ENCODE measurements around the gene PDP2. TPM values are rescaled to one million over a fixed set of nuclear protein-coding genes. Genes with fewer than 3 reads are reported as not detected.
"Not testable (repeated sequence)": the region's sequence is repeated elsewhere in the genome, so short reads cannot be mapped to it uniquely, and the experiment has no call there.

The PDP2 gene
- total RNA-seq, 1 donor from 2014 or later, result 17.6 TPM

GRCh38 chr16:66878067-66878466 is 2.2 kb upstream of the PDP2 start:
- DNase-seq (ENCODE audit: low spot score) (no peak), ATAC-seq (no peak)
- intact Hi-C loops (cut with DNase I), result no loop called here

DNA sequence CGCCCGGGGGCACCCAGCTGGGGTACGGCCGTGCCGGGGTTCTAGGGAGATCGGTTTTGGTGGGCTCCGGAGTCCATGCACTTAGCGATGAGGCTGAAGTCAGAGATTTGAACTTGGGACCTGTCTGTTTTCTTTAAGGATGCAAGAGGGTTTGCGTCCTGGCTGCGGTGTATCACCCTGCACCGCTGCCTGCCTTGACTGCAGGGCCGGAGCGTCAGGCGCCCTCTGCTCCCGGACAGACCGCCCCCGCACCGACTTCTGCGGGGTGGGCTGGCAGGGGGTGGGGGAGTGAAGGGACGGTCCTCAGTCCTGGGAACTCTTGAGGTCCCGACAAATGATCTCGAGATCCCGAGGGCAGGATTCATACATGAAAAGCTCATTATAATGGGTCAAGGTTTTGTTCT is 701 bp downstream of the PDP2 start:
- intact Hi-C loops (cut with DNase I), result no loop called here
- ATAC-seq, result peak; percentile 19
- no peak for DNase-seq (ENCODE audit: low spot score)

DNA sequence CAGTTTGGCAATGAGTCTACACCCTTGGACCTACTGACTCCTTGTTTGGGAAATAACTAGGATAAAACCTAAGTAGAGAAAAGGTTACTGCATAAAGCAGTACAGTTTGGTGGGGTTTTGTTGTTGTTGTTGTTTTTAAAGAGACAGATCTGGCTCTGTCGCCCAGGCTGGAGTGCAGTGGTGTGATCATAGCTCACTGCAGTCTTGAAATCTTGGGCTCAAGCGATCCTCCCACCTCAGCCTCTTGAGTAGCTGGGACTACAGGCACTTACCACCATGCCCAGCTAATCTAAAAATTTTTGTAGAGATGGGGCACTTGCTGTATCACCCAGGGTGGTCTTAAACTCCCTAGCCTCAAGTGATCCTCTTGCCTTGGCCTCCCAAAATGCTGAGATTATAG is 1.2 kb downstream of the PDP2 start:
- DNase-seq (ENCODE audit: low spot score) (no peak), ATAC-seq (no peak)
- intact Hi-C loops (cut with DNase I), result no loop called here

GRCh38 chr16:66881964-66882508 is 1.7 kb downstream of the PDP2 start:
- DNase-seq (ENCODE audit: low spot score), result no peak
- intact Hi-C loops (cut with DNase I), result no loop called here

DNA sequence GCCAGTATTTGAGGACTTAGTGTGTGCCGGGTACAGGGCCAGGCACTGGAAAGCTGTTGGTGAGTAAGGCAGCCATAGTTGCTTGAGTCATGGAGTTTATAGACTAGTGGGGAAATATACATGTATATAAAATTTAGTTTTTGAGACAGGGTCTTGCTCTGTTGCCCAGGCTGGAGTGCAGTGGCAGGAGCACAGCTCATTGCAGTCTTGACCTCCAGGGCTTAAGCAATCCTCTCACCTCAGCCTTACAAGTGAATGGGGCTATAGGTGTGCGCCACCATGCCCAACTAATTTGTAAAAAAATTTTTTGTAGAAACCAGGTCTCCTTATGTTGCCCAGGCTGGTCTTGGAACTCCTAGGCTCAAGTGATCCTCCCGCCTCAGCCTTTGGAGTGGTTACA is 2.4 kb downstream of the PDP2 start:
- no peak for ATAC-seq

More at GRCh38 chr16:66881964-66882508, 1.7 kb downstream of the PDP2 start:
- no peak for ATAC-seq

DNA sequence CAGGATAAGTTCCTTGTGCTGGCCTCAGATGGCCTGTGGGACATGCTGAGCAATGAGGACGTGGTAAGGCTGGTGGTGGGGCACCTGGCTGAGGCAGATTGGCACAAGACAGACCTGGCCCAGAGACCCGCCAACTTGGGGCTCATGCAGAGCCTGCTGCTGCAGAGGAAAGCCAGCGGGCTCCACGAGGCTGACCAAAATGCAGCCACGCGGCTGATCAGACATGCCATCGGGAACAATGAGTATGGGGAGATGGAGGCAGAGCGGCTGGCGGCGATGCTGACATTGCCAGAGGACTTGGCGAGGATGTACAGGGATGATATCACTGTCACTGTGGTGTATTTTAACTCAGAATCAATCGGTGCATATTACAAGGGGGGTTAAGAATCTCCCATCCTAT is 5.2 kb downstream of the PDP2 start:
- intact Hi-C loops (cut with DNase I), result no loop called here
- DNase-seq (ENCODE audit: low spot score), result no peak

More for the DNA sequence above, 2.4 kb downstream of the PDP2 start:
- intact Hi-C loops (cut with DNase I), result no loop called here
- no peak for DNase-seq (ENCODE audit: low spot score)

DNA sequence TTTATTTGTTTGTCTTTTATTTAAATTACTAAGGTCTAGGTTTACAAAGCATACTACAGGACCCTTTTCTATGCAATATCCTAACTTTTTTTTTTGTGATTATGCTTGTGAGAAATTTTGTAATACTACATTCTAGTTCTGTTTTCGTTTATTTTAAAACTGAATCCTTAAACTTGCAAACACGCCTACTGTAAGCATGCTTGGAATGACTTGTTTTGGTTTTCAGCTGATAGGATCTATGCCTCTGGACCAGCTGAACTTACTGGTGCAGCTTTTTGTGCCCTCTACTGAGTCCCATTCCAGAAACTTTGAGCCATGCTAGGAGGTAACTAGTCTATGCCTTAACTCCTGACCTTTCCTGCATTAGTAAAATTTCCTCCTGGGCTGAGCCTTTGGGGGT is 6.0 kb downstream of the PDP2 start:
- ATAC-seq, result no peak
- DNase-seq (ENCODE audit: low spot score), result no peak
- intact Hi-C loops (cut with DNase I), result no loop called here

More for the DNA sequence above, 5.2 kb downstream of the PDP2 start:
- ATAC-seq, result no peak

- intact Hi-C loops (cut with DNase I), result no loop called here
- DNase-seq (ENCODE audit: low spot score) (no peak), ATAC-seq (no peak)
These were observed 6.6 kb downstream of the PDP2 start for GRCh38 chr16:66886914-66887313.

GRCh38 chr16:66888647-66889615 is 8.6 kb downstream of the PDP2 start:
- intact Hi-C loops (cut with DNase I), result no loop called here
- DNase-seq (ENCODE audit: low spot score) (no peak), ATAC-seq (no peak)

DNA sequence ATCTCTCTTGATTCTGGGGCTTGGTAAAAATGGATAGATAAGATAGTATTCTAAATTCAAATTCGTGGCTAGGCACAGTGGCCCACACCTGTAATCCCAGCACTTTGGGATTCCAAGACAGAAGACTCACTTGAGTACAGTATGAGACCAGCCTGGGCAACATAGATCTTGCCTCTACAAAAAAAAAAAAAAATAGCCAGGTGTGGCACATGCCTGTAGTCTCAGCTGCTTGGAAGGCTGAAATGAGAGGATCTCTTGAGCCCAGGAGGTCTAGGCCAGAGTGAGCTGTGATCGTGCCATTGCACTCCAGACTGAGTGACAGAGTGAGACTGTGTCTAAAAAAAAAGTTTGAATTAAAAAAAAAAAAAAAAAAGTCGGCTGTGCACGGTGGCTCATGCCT is 9.3 kb downstream of the PDP2 start:
- no peak for ATAC-seq
- intact Hi-C loops (cut with DNase I), result no loop called here
- no peak for DNase-seq (ENCODE audit: low spot score)

DNA sequence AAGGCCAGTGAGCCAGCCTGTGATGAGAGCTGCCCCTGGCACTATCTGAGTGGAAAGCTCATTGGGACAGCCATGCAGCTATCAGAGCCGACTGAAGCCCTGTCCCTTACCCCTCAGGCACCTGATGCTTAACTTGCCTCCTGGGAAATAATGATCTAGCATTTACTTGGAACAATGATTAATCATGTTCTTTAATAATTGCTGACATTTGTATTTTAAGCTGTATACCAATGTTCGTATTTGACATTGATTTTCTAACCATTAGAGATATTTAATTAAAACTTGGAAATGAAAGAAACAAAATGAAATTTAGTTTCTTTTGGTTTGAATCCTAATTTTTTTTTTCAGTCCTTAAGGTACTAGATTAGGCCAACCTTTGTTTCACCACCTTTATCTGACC is 10.5 kb downstream of the PDP2 start:
- ATAC-seq (no peak), DNase-seq (ENCODE audit: low spot score) (no peak)
- intact Hi-C loops (cut with DNase I), result no loop called here

DNA sequence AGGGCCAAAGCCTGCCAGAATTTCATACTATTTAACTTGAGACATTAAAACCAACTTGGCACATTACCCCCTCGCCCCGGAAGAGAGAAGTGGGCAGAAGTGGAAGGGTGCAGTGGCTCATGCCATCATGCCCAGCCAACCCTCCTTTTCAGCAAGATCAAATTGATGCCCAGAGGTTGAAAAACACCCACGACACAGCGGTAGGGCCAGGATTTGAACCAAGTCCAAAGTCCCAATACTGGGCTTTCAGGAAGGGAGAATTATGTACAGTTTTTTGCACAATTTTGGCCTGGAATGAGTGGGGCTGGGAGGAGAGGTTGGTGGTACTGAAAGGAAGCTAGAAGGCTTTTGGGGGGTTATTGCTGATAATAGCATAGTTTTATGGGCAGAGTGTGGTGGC is 11.0 kb downstream of the PDP2 start:
- ATAC-seq (no peak), DNase-seq (ENCODE audit: low spot score) (no peak)
- intact Hi-C loops (cut with DNase I), result no loop called here

DNA sequence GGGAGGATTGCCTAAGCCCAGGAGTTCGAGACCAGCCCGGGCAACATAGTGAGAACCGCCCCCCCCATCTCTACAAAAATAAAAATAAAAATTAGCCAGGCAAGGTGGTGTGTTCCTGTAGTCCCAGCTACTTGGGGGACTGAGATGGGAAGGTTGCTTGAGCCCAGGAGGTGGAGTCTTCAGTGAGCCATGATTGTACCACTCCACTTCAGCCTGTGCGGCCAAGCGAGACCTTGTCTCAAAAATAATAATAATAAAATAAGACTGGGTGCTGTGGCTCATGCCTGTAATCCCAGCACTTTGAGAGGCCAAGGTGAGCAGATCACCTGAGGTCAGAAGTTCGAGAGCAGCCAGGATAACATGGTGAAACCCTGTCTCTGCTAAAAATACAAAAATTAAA is 11.5 kb downstream of the PDP2 start:
- DNase-seq (ENCODE audit: low spot score), result no peak
- ATAC-seq, result no peak
- intact Hi-C loops (cut with DNase I), result no loop called here

GRCh38 chr16:66894055-66894454 is 13.7 kb downstream of the PDP2 start:
- intact Hi-C loops (cut with DNase I), result no loop called here
- ATAC-seq, result no peak
- DNase-seq (ENCODE audit: low spot score), result no peak

- ATAC-seq, result peak; percentile 81
- intact Hi-C loops (cut with DNase I), result no loop called here
- peak; percentile 76 for DNase-seq (ENCODE audit: low spot score)
These were observed 14.8 kb downstream of the PDP2 start for GRCh38 chr16:66894948-66895688.

DNA sequence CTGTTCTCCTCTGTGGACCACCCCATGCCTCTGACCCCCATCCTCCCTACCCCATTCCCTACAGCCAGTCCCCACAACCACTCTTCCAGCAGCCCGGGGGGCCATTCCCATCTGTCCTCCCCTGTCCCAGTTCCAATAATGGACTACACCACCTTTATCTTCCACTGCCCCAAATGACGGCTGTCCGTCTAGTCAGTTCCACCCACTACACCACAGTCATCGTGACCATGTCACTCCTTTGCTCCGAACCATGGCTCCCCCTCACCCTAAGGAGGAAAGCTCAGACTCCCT is 15.3 kb downstream of the PDP2 start:
- ATAC-seq (no peak), DNase-seq (ENCODE audit: low spot score) (no peak)
- intact Hi-C loops (cut with DNase I), result no loop called here

DNA sequence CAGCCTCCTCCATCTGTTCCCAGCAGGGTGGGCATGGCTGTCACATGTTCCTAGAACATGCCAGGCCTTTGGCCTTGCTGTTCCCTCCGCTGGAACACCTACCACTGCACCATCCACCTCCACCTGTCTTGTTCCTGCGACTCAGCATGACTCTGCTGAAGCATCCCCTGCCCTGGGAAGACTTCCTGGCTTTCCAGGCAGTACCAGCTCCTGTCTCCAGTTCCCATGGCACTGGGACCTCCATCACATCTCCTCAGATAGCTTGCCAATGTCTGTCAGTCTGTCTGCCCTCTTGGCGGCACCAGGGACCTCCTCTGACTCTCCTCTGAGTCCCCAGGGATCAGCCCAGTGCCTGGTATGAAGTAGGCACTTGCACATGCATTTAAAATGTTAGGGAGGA is 15.7 kb downstream of the PDP2 start:
- no peak for ATAC-seq

GRCh38 chr16:66896682-66897081 is 16.4 kb downstream of the PDP2 start:
- intact Hi-C loops (cut with DNase I); ATAC-seq; DNase-seq (ENCODE audit: low spot score): not testable (repeated sequence)

More for the DNA sequence above, 15.7 kb downstream of the PDP2 start:
- intact Hi-C loops (cut with DNase I), result no loop called here
- DNase-seq (ENCODE audit: low spot score), result no peak

DNA sequence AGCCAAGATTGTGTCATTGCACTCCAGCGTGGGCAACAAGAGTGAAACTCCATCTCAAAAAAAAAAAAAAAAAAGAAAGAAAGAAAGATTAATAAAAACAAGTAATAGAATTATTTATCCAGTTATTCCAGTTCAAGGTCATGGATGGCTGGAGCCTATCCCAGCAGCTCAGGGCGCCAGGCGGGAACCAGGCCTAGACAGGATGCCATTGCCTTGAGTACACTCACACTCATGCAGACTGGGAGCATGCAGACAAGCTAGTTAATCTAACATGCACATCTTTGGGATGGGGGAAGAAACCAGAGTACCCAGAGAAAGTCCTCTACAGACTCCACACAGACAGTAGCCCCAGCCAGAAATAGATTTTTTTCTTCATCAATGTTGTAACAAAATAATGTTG is 17.9 kb downstream of the PDP2 start:
- ATAC-seq (peak; percentile 43), DNase-seq (ENCODE audit: low spot score) (no peak)
- intact Hi-C loops (cut with DNase I), result no loop called here

DNA sequence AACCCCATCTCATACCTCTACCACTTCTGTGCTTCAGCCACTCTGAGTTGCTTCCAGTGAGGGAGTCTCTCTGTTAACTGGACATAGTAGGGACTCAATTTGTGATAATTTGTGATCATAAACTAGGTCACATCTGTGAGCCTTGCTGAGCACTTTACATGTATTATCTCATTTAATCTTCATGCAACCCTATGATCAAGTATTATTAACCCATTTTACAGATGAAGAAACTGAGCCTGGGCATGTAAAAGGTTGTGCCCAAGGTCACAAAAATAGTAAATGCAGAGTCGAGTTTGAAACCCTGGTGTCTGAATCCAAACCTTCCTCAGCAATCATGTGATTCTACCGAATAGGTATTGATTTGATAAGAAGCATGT is 18.6 kb downstream of the PDP2 start:
- intact Hi-C loops (cut with DNase I), result no loop called here
- ATAC-seq (no peak), DNase-seq (ENCODE audit: low spot score) (no peak)
